A673 (cell line): ENCODE data around the gene PPP1R16B. TPM values are rescaled to one million over a fixed set of nuclear protein-coding genes. Genes with fewer than 3 reads are reported as not detected.

Experiments used
- BruUV-seq: library from RNA; stranded (reverse); fragments of 400-500 nt; replicated peaks from 2 replicates; lab custom pipeline; 2021; lab: Mats Ljungman, UMichigan
- CTCF ChIA-PET: fragments of 300-600 bp; sonication (Branson Sonifier 250); formaldehyde crosslinking; loops from one replicate; lab custom pipeline; 2022; ENCODE audit warnings: antibody characterized with exemption; lab: Charles Lee
- POLR2A ChIA-PET: fragments of 300-600 bp; sonication (Branson Sonifier 250); formaldehyde crosslinking; loops from one replicate; lab custom pipeline; 2022; ENCODE audit warnings: antibody characterized with exemption; ENCODE audit not compliant: low non-redundant PET; lab: Charles Lee
- DNase-seq: peaks from one replicate; pipeline ENCODE4 v3.0.0-alpha.2; 2015; ENCODE audit warnings: low spot score
- H3K27ac ChIP-seq: fragments of 200-600 bp; sonication (generic); 2 replicates; pipeline ENCODE4 v1.5.1; 2016; ENCODE audit warnings: mixed run types, low read depth, mild to moderate bottlenecking, mixed read lengths, antibody characterized with exemption, low read length; ENCODE audit not compliant: poor library complexity, severe bottlenecking
- H3K27me3 ChIP-seq: fragments of 200-600 bp; sonication (generic); replicated peaks from 2 replicates; pipeline ENCODE4 v1.6.1; 2017; ENCODE audit warnings: mixed run types, low read depth, mild to moderate bottlenecking, mixed read lengths, antibody characterized with exemption, low read length; ENCODE audit not compliant: insufficient read depth, poor library complexity
- H3K36me3 ChIP-seq: fragments of 200-600 bp; sonication (generic); 2 replicates; pipeline ENCODE4 v1.6.1; 2016; ENCODE audit warnings: mixed run types, mild to moderate bottlenecking, mixed read lengths, antibody characterized with exemption, low read length; ENCODE audit not compliant: insufficient read depth, poor library complexity, severe bottlenecking
- H3K4me1 ChIP-seq: fragments of 200-600 bp; sonication (generic); 2 replicates; pipeline ENCODE4 v1.6.1; 2017; ENCODE audit warnings: mixed run types, mild to moderate bottlenecking, mixed read lengths, antibody characterized with exemption, low read length; ENCODE audit not compliant: insufficient read depth, poor library complexity, severe bottlenecking
- H3K4me3 ChIP-seq: fragments of 200-600 bp; sonication (generic); 2 replicates; pipeline ENCODE4 v1.5.1; 2016; ENCODE audit warnings: low read depth, mixed run types, mild to moderate bottlenecking, mixed read lengths, low read length; ENCODE audit not compliant: poor library complexity, severe bottlenecking
- H3K9me3 ChIP-seq: fragments of 200-600 bp; sonication (generic); 2 replicates; pipeline ENCODE4 v1.6.1; 2016; ENCODE audit warnings: mixed run types, low read depth, mild to moderate bottlenecking, mixed read lengths, antibody characterized with exemption, low read length; ENCODE audit not compliant: poor library complexity, severe bottlenecking
- CTCF ChIP-seq: fragments of 300-800, 200-600 bp; sonication (generic); conservative IDR thresholded peaks from 2 replicates; pipeline ENCODE4 v1.5.1; 2017; ENCODE audit warnings: low read depth, mild to moderate bottlenecking, antibody characterized with exemption, low read length, moderate library complexity, mixed read lengths
- EZH2 ChIP-seq: fragments of 200-600 bp; sonication (generic); IDR thresholded peaks from 2 replicates; pipeline ENCODE4 v1.6.1; 2017; ENCODE audit warnings: borderline replicate concordance, low read depth, mild to moderate bottlenecking, mixed read lengths, antibody characterized with exemption, low read length; ENCODE audit not compliant: poor library complexity, severe bottlenecking
- intact Hi-C: fragments of 100-400 bp; cut with micrococcal nuclease; formaldehyde crosslinking; loops from one replicate; pipeline ENCODE4 v1.10.0; 2022; ENCODE audit not compliant: unreplicated experiment
- total RNA-seq: library from RNA; stranded (reverse); gene quantifications from 2 replicates; pipeline ENCODE4 v1.2.3, GENCODE V29; 2021

The PPP1R16B gene
- total RNA-seq, 1 experiment from 2014 or later = 0.17 TPM

DNA sequence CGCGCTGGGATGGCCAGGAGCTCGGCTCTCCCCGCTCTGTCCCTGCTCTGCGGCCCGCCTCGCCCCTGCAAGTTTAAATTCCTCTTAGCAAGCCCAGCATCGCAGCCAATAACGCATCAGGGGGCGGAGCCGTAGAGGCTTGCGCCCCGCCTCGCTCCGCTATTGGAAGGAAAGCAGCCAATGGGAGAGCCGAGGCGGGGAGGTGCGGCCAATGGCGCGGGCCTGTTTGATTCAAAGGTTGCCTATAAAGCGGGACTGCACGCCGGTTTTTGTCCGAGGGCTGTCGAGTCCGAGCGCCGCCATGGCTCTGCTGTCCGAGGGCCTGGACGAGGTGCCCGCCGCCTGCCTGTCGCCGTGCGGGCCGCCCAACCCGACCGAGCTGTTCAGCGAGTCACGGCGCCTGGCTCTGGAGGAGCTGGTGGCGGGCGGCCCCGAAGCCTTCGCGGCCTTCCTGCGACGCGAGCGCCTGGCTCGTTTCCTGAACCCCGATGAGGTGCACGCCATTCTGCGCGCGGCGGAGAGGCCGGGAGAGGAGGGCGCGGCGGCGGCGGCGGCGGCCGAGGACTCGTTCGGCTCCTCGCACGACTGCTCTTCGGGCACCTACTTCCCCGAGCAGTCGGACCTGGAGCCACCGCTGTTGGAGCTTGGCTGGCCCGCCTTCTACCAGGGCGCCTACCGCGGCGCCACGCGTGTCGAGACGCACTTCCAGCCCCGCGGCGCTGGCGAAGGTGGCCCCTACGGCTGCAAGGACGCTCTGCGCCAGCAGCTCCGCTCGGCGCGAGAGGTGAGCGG, 120.8 kb downstream of the PPP1R16B start, which contains the start of gene FAM83D:
TSS of gene FAM83D (plus strand) at position 276 of the 792 bp plus-strand sequence. CDS start at position 302, 26 bp downstream.
- no peaks in the 10 kb centered on the region for H3K9me3 ChIP-seq
- peaks cover 3% of the 10 kb centered on the region for H3K27me3 ChIP-seq
- peaks cover 9% of the 10 kb centered on the region for H3K4me1 ChIP-seq
- POLR2A ChIA-PET = interaction anchor here (0.6 to 0.7 kb wide), 2 partner anchors 203 to 1645 kb away, joined by 3 to 4 read pairs; no protein-coding TSS in a partner anchor
- DNase-seq = peak; percentile 99
- H3K27ac ChIP-seq = peak within 1 kb of the TSS; percentile 94
- peak within 1 kb of the TSS; percentile 94 for H3K4me3 ChIP-seq
- peaks cover 15% of the 10 kb centered on the region for H3K36me3 ChIP-seq
- intact Hi-C loops = loop anchor here (1.0 kb wide), 1 partner anchor 122 kb away; no protein-coding TSS in a partner anchor
- CTCF ChIA-PET = interaction anchor here (0.7 to 1.1 kb wide), 2 partner anchors 19 to 36 kb away, joined by 3 to 4 read pairs; partner anchors contain the start of gene DHX35
- no TSS peak for BruUV-seq
- TF ChIP-seq CTCF (no peak; the same call in 1 of the 2 replicates), EZH2 (no peak)

DNA sequence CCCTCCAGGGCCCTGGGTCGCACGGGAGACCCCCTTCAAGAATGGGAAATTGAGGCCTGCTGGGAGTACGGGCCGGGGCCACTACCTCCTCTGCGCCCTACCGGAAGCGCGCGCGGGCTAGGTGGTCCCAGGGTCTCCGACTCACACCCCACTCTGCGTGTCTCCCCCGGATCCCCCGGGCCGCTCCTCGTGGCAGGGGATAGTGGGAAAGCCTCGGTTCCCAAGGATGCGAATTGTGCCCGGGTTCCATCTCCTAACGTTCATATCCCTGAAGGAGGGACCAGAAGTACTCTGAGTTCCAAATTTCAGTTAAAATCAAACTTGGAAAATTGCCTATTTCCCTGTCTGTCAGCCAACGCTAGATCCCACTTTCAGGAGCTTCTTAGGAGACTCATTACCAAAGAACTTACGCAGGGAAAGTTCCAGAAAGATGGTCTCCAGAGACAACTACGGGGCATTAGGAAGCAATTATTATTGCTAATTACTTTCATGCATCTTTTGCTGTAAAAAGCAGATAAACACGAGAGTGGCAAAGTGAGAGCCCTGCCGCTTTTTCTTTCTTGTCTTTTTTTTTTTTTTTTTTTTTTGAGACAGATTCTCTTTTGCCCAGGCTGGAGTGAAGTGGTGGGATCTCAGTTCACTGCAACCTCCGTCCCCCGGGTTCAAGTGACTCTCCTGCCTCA, 121.6 kb downstream of the PPP1R16B start:
- intact Hi-C loops = loop anchor here (1.0 kb wide), 1 partner anchor 121 kb away; no protein-coding TSS in a partner anchor
- H3K9me3 ChIP-seq = no peaks in the 10 kb centered on the region
- peaks cover 9% of the 10 kb centered on the region for H3K4me1 ChIP-seq
- peak overlapping the region; percentile 94 for H3K4me3 ChIP-seq
- ChIA-PET POLR2A (no interaction called here), CTCF (interaction anchor here (1.1 kb wide), 1 partner anchor 35 kb away, joined by 4 read pairs; the partner anchor contains the start of gene DHX35)
- peak; percentile 25 for DNase-seq
- no peaks in the 10 kb centered on the region for H3K27me3 ChIP-seq
- peak overlapping the region; percentile 94 for H3K27ac ChIP-seq
- TF ChIP-seq CTCF = no peak
- TF ChIP-seq EZH2 = no peak
- peaks cover 15% of the 10 kb centered on the region for H3K36me3 ChIP-seq
- TSS peak; percentile 33 for BruUV-seq

- no peak for DNase-seq
- TF ChIP-seq EZH2 = no peak
- TF ChIP-seq CTCF = no peak
- BruUV-seq = no TSS peak
- no peaks in the 10 kb centered on the region for H3K27me3 ChIP-seq
- ChIA-PET POLR2A (no interaction called here), CTCF (no interaction called here)
- peaks cover 15% of the 10 kb centered on the region for H3K36me3 ChIP-seq
- peaks cover 9% of the 10 kb centered on the region for H3K4me1 ChIP-seq
- no peaks in the 10 kb centered on the region for H3K9me3 ChIP-seq
- intact Hi-C loops = no loop called here
- peak overlapping the region; percentile 94 for H3K27ac ChIP-seq
- peak overlapping the region; percentile 94 for H3K4me3 ChIP-seq
Measured at GRCh38 chr20:38927902-38928578, 122.5 kb downstream of the PPP1R16B start.
